HG03175 (cell line): ENCODE results near the gene RELN.
"Not testable (repeated sequence)": the region's sequence is repeated elsewhere in the genome, so short reads cannot be mapped to it uniquely, and the experiment has no call there.

Source experiments
- ATAC-seq: cut with Tn5 transposase; IDR thresholded peaks from one replicate; pipeline ENCODE4 v1.9.1; 2021; ENCODE audit warnings: mild to moderate bottlenecking, moderate library complexity; ENCODE audit not compliant: unreplicated experiment

The RELN gene

DNA sequence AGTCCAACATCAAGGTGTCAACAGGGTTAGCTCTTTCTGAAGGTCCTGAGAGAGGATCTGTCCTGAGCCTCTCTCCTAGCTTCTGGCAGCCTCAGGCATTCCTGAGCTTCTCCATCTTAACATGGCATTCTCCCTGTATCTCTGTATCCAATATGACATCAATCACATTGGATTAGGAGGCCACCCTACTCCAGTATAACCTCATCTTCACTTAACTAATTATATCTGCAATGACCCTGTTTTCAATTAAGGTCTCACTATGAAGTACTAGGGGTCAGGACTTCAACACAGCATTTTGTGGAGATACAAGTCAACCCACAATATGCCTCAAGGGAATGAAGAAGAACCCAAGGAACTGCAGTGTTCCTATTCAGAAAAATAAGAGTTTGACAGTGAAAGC, 133.8 kb downstream of the RELN start:
- no peak for ATAC-seq

- no peak for ATAC-seq
Measured at GRCh38 chr7:103854611-103855010, 134.8 kb downstream of the RELN start.

DNA sequence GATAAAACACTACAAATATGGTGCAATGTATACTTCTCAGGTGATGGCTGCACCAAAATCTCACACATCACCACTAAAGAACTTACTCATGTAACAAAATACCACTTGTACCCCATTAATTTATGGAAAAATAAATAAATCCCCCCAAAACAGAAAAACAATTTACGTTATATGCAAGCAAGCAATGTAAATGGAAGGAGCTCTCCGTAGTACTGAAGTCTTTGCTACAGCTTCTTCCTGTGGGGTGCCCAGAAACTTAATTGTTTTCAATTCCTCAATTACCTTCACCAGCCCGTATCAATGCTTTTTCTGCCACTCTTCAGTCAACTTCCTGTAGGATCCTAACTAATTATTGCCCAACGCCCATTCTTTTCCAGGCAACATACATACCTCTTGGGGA, 138.1 kb downstream of the RELN start:
- no peak for ATAC-seq

- no peak for ATAC-seq
Measured at GRCh38 chr7:103843689-103844480, 145.6 kb downstream of the RELN start.

DNA sequence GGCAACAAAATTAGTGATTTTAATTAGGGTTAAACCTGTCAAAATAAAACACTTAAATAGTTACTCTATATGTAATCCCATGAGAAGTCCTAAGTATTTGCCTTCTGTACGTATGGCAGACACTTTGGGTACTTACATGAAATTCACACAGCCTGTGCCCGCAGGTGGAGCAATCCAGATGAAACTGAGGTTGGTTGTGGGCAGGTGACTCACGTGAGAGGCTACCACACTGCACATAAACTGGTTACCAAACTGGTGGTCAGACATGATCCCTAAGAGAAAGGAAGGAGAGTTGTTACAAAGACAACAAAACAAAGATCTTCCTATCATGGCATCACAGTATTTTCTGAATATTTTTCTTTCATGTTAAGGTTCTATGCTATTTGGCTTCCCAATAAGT, 156.1 kb downstream of the RELN start:
- ATAC-seq: no peak

GRCh38 chr7:103832438-103832837, 157.0 kb downstream of the RELN start:
- ATAC-seq: no peak

- no peak for ATAC-seq
Measured at GRCh38 chr7:103824251-103824650, 165.2 kb downstream of the RELN start.

DNA sequence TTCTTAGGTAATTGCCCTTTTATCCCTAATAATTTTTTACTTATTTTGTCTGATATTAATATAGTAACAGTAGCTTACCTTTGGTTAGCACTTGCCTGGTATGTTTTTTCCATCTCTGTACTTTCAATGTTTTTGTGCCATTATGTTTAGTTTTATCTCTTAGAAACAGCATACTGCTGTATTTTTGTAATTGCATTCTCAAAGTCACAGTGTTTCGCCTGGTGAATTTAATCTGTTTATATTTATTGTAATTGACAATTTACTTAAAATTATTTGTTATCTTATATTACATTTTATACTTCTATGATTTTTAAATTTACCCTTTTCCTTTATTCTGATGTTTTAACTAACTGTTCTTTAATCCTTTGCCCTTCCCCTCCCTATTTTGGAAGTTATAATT, 166.4 kb downstream of the RELN start:
- ATAC-seq: no peak

- no peak for ATAC-seq
Measured at GRCh38 chr7:103821092-103821491, 168.4 kb downstream of the RELN start.

DNA sequence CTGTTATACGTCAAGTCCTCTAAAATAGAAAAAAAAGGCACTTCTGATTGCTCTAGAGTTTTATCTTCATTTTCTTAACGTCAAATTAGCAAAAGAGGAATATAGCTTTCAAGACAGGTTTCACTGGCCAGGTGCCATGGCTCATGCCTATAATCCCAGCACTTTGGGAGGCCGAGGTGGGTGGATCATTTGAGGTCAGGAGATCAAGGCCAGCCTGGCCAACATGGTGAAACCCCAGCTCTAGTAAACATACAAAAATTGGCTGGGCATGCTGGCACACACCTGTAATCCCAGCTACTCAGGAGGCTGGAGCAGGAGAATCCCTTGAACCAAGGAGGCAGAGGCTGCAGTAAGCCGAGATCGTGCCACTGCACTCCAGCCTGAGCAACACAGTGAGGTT, 173.5 kb downstream of the RELN start:
- not testable (repeated sequence) for ATAC-seq

- ATAC-seq: no peak
Measured at GRCh38 chr7:103813970-103814369, 175.5 kb downstream of the RELN start.

DNA sequence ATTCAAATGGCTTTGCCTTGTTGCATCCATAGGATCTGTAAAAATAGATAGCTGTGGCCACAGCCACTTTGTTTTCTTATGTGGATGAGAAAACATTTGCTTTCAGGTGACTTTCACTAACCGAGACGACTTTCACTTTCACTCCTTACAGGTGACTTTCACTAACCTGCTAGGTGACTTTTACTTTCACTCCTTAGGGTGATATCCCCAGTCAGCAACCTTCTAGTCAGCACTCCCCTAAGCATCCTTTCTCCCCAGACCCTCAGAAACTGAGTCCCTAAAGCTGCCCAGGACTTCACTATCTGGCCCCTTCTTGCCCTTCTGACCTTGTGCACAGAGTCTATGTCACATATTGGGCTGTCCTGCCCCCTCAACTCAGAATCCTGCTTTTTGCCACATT, 177.5 kb downstream of the RELN start:
- peak; percentile 75 for ATAC-seq

DNA sequence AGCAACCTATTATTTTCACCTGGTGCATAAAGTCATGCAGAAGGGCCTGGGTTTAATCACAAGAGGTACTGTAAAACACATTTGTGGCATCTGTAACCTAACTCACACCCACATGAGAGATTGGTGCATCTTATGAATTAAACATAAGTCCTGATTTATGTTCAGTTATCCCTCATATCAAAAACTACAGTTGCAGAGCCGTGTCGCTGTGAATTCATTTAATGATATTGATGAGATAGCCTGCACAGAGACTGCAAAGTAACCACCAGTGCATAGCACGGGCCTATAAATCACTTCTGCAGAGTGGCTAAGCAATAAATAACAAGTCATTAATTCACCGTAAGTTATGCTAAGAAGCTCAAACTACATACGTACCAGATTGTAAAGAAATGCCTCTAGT, 178.2 kb downstream of the RELN start:
- no peak for ATAC-seq

GRCh38 chr7:103810112-103810744, 179.2 kb downstream of the RELN start:
- ATAC-seq: no peak

GRCh38 chr7:103809229-103809994, 180.0 kb downstream of the RELN start:
- ATAC-seq: peak; percentile 68

GRCh38 chr7:103805346-103805745, 184.1 kb downstream of the RELN start:
- no peak for ATAC-seq

GRCh38 chr7:103803631-103804030, 185.8 kb downstream of the RELN start:
- no peak for ATAC-seq

- ATAC-seq: no peak
Measured at GRCh38 chr7:103799298-103799697, 190.2 kb downstream of the RELN start.

GRCh38 chr7:103797647-103798307, 191.7 kb downstream of the RELN start:
- ATAC-seq: no peak

DNA sequence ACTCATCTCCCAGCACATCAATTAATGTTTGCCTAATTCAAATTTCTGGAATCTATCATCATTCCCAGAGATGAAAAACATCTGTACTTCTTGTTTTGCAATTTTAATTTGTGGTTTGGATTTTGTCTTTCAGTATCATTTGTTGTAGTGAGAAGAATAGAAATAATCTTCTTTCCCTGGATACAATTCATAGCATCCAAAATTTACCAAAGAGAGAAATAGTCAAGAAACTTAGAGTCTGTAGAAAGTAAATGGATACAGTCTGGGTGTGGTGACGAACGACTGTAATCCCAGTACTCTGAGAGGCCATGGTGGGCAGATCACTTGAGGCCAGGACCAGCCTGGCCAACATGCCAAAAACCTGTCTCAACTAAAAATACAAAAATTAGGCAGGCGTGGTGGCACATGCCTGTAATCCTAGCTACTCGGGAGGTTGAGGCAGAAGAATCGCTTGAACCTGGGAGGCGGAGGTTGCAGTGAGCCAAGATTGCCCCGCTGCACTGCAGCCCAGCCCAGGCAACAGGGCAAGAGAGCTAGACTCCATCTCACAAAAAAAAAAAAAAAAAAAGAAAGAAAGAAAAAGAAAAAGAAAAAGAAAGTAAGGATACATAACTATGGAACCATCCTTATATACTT, 193.0 kb downstream of the RELN start:
- ATAC-seq: no peak

DNA sequence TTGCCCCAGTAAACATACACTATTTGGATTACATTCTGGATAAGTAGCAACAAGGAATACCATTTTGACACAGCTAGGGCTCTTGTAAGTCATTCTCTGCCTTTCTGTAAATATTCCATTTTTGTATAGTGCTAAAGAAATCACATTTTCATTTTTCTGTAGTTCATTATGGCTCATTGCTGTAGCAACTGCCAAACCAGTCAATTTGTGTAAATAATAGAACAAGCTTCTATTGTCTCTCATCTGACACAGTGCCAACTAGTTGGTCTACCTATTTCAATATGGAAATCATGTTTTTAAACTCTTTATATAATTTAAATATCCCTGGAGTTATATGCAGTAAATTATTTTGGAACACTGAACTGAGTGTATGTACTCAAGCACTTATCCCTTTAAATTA, 193.7 kb downstream of the RELN start:
- ATAC-seq: no peak
